HG02642 (cell line): Measurements from ENCODE around the gene TAOK2.
"Not testable (repeated sequence)": the region's sequence is repeated elsewhere in the genome, so short reads cannot be mapped to it uniquely, and the experiment has no call there.

ENCODE experiments used
- ATAC-seq: cut with Tn5 transposase; IDR thresholded peaks from one replicate; pipeline ENCODE4 v1.9.1; 2021; ENCODE audit warnings: mild to moderate bottlenecking; ENCODE audit not compliant: unreplicated experiment, poor library complexity

TAOK2 gene

GRCh38 chr16:29973384-29974246 lies at the start of gene TAOK2:
Gene TAOK2, plus strand, starts transcription at chr16:29973868. Its CDS starts 3,905 bp downstream, at chr16:29977773.
- peak; percentile 94 for ATAC-seq

GRCh38 chr16:29925105-29925756 lies 48.4 kb upstream of the TAOK2 start:
- no peak for ATAC-seq

- peak; percentile 85 for ATAC-seq
These were observed 47.6 kb upstream of the TAOK2 start, which contains the start of gene KCTD13 for GRCh38 chr16:29925781-29926710. Gene KCTD13, minus strand, starts transcription at chr16:29926226. Its CDS starts 193 bp downstream, at chr16:29926033.

- ATAC-seq: peak; percentile 1
These were observed 47.0 kb upstream of the TAOK2 start for GRCh38 chr16:29926711-29927052.

GRCh38 chr16:29927070-29927905 lies 46.4 kb upstream of the TAOK2 start:
- ATAC-seq: no peak

- ATAC-seq: not testable (repeated sequence)
These were observed 41.9 kb upstream of the TAOK2 start for GRCh38 chr16:29931750-29932149.

GRCh38 chr16:29940656-29941055 lies 33.0 kb upstream of the TAOK2 start:
- no peak for ATAC-seq

- no peak for ATAC-seq
These were observed 29.5 kb upstream of the TAOK2 start for GRCh38 chr16:29943846-29944799.

GRCh38 chr16:29947897-29948296 lies 25.8 kb upstream of the TAOK2 start:
- no peak for ATAC-seq

GRCh38 chr16:29950806-29951461 lies 22.7 kb upstream of the TAOK2 start:
- ATAC-seq: no peak

GRCh38 chr16:29951625-29952365 lies 21.9 kb upstream of the TAOK2 start:
- ATAC-seq: no peak

GRCh38 chr16:29958756-29959155 lies 14.9 kb upstream of the TAOK2 start:
- no peak for ATAC-seq

GRCh38 chr16:29959293-29959692 lies 14.4 kb upstream of the TAOK2 start:
- ATAC-seq: no peak

- not testable (repeated sequence) for ATAC-seq
These were observed 13.8 kb upstream of the TAOK2 start for GRCh38 chr16:29959821-29960220.

- ATAC-seq: no peak
These were observed 12.6 kb upstream of the TAOK2 start for GRCh38 chr16:29961127-29961478.

- ATAC-seq: peak; percentile 87
These were observed 12.0 kb upstream of the TAOK2 start, which contains the start of gene TMEM219 for GRCh38 chr16:29961479-29962343. Gene TMEM219, plus strand, starts transcription at chr16:29962079. Its CDS starts 1,065 bp downstream, at chr16:29963144.
